Measurements from ENCODE around the gene AVP. TPM values are rescaled to one million over a fixed set of nuclear protein-coding genes. Genes with fewer than 3 reads are reported as not detected.
A peak's percentile ranks its signal among the peaks of the same experiment; 100 is the strongest.

AVP gene
- total and polyA plus RNA-seq, 2 of the 13 experiments (the other 11 are each of a cell fraction or from before 2014, with no cell fraction given) = 0.12 TPM; not detected in 1

DNA sequence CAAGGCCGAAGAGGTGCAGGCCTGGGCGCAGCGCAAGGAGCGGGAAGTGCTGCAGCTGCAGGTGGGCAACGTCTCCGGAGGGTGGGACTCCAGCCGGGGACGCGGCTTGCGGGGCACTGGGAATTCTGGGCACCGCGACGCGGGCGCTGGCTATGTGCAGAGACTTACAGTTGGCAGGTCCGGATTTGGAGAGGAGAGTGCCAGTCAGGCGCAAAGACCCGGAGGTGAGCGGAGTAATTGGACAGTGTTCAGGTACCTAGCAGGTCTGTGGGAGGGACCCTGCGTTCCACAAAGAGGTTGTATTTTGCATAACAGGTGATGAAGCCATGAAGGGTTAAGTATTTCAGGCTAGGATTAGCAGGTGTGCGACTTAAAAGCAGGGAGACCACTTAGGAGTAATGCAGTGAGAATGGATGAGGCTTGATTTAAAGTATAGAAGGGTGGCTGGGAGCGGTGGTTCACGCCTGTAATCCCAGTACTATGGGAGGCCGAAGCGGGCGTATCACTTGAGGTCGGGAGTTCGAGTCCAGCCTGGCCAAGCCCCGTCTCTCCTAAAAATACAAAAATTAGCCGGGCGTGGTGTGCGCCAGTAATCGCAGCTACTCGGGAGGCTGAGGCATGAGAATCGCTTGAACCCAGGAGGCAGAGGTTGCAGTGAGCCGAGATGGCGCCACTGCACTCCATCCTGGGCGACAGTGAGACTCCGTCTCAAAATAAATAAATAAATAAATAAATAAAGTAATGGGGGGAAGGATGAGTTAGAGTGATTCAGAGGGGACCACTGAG, 37.7 kb downstream of the AVP start (continued):
- TF ChIP-seq, protein P1, sequence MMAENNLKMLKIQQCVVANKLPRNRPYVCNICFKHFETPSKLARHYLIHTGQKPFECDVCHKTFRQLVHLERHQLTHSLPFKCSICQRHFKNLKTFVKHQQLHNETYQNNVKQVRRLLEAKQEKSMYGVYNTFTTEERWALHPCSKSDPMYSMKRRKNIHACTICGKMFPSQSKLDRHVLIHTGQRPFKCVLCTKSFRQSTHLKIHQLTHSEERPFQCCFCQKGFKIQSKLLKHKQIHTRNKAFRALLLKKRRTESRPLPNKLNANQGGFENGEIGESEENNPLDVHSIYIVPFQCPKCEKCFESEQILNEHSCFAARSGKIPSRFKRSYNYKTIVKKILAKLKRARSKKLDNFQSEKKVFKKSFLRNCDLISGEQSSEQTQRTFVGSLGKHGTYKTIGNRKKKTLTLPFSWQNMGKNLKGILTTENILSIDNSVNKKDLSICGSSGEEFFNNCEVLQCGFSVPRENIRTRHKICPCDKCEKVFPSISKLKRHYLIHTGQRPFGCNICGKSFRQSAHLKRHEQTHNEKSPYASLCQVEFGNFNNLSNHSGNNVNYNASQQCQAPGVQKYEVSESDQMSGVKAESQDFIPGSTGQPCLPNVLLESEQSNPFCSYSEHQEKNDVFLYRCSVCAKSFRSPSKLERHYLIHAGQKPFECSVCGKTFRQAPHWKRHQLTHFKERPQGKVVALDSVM (CRISPR knock-in tag; IDR thresholded peaks at IDR 0.05) = peak; percentile 38; the same call in 1 of the 2 replicates
- TF ChIP-seq ZSCAN31 (CRISPR knock-in tag; IDR thresholded peaks at IDR 0.05; ENCODE audit: low read depth) = no peak
- TF ChIP-seq ZNF788 (CRISPR knock-in tag; IDR thresholded peaks at IDR 0.05; ENCODE audit: borderline replicate concordance) = no peak; the same call in 1 of the 2 replicates
- TF ChIP-seq ASH2L (IDR thresholded peaks at IDR 0.05; ENCODE audit: insufficient read length, low read depth, low read length) = no peak
- TF ChIP-seq NCOA1 (CRISPR knock-in tag; IDR thresholded peaks at IDR 0.05) = peak; percentile 79; the same call in 1 of the 2 replicates
- no peak for TF ChIP-seq HHEX (CRISPR knock-in tag; IDR thresholded peaks at IDR 0.05)
- TF ChIP-seq, protein P2, sequence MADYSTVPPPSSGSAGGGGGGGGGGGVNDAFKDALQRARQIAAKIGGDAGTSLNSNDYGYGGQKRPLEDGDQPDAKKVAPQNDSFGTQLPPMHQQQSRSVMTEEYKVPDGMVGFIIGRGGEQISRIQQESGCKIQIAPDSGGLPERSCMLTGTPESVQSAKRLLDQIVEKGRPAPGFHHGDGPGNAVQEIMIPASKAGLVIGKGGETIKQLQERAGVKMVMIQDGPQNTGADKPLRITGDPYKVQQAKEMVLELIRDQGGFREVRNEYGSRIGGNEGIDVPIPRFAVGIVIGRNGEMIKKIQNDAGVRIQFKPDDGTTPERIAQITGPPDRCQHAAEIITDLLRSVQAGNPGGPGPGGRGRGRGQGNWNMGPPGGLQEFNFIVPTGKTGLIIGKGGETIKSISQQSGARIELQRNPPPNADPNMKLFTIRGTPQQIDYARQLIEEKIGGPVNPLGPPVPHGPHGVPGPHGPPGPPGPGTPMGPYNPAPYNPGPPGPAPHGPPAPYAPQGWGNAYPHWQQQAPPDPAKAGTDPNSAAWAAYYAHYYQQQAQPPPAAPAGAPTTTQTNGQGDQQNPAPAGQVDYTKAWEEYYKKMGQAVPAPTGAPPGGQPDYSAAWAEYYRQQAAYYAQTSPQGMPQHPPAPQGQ (CRISPR knock-in tag; IDR thresholded peaks at IDR 0.05; ENCODE audit: borderline replicate concordance) = 0 out of 2 replicates have a peak, but pooled peaks have one; percentile 22
- TF ChIP-seq ZBTB1 (CRISPR knock-in tag; IDR thresholded peaks at IDR 0.05; ENCODE audit: borderline replicate concordance) = 0 out of 2 replicates have a peak, but pooled peaks have one; percentile 1
- TF ChIP-seq IKZF1 (IDR thresholded peaks at IDR 0.05) = no peak
- TF ChIP-seq, protein P3, sequence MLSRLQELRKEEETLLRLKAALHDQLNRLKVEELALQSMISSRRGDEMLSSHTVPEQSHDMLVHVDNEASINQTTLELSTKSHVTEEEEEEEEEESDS (CRISPR knock-in tag; IDR thresholded peaks at IDR 0.05; ENCODE audit: borderline replicate concordance) = no peak
- TF ChIP-seq, protein P4, sequence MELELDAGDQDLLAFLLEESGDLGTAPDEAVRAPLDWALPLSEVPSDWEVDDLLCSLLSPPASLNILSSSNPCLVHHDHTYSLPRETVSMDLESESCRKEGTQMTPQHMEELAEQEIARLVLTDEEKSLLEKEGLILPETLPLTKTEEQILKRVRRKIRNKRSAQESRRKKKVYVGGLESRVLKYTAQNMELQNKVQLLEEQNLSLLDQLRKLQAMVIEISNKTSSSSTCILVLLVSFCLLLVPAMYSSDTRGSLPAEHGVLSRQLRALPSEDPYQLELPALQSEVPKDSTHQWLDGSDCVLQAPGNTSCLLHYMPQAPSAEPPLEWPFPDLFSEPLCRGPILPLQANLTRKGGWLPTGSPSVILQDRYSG (CRISPR knock-in tag; IDR thresholded peaks at IDR 0.05) = 0 out of 2 replicates have a peak, but pooled peaks have one; percentile 34
- TF ChIP-seq, protein P5, sequence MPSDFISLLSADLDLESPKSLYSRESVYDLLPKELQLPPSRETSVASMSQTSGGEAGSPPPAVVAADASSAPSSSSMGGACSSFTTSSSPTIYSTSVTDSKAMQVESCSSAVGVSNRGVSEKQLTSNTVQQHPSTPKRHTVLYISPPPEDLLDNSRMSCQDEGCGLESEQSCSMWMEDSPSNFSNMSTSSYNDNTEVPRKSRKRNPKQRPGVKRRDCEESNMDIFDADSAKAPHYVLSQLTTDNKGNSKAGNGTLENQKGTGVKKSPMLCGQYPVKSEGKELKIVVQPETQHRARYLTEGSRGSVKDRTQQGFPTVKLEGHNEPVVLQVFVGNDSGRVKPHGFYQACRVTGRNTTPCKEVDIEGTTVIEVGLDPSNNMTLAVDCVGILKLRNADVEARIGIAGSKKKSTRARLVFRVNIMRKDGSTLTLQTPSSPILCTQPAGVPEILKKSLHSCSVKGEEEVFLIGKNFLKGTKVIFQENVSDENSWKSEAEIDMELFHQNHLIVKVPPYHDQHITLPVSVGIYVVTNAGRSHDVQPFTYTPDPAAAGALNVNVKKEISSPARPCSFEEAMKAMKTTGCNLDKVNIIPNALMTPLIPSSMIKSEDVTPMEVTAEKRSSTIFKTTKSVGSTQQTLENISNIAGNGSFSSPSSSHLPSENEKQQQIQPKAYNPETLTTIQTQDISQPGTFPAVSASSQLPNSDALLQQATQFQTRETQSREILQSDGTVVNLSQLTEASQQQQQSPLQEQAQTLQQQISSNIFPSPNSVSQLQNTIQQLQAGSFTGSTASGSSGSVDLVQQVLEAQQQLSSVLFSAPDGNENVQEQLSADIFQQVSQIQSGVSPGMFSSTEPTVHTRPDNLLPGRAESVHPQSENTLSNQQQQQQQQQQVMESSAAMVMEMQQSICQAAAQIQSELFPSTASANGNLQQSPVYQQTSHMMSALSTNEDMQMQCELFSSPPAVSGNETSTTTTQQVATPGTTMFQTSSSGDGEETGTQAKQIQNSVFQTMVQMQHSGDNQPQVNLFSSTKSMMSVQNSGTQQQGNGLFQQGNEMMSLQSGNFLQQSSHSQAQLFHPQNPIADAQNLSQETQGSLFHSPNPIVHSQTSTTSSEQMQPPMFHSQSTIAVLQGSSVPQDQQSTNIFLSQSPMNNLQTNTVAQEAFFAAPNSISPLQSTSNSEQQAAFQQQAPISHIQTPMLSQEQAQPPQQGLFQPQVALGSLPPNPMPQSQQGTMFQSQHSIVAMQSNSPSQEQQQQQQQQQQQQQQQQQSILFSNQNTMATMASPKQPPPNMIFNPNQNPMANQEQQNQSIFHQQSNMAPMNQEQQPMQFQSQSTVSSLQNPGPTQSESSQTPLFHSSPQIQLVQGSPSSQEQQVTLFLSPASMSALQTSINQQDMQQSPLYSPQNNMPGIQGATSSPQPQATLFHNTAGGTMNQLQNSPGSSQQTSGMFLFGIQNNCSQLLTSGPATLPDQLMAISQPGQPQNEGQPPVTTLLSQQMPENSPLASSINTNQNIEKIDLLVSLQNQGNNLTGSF (CRISPR knock-in tag; IDR thresholded peaks at IDR 0.05) = no peak
- 0 out of 2 replicates have a peak, but pooled peaks have one; percentile 24 for TF ChIP-seq GFI1 (CRISPR knock-in tag; IDR thresholded peaks at IDR 0.05; ENCODE audit: borderline replicate concordance)
- TF ChIP-seq, protein P6, sequence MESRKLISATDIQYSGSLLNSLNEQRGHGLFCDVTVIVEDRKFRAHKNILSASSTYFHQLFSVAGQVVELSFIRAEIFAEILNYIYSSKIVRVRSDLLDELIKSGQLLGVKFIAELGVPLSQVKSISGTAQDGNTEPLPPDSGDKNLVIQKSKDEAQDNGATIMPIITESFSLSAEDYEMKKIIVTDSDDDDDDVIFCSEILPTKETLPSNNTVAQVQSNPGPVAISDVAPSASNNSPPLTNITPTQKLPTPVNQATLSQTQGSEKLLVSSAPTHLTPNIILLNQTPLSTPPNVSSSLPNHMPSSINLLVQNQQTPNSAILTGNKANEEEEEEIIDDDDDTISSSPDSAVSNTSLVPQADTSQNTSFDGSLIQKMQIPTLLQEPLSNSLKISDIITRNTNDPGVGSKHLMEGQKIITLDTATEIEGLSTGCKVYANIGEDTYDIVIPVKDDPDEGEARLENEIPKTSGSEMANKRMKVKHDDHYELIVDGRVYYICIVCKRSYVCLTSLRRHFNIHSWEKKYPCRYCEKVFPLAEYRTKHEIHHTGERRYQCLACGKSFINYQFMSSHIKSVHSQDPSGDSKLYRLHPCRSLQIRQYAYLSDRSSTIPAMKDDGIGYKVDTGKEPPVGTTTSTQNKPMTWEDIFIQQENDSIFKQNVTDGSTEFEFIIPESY (CRISPR knock-in tag; IDR thresholded peaks at IDR 0.05) = 0 out of 2 replicates have a peak, but pooled peaks have one; percentile 12
- no peak for TF ChIP-seq ZBTB3 (CRISPR knock-in tag; IDR thresholded peaks at IDR 0.05; ENCODE audit: borderline replicate concordance, low read depth)

Measured in HepG2 (cell line).